PC-9 (cell line): ENCODE measurements around the gene TMEM50B. TPM values are rescaled to one million over a fixed set of nuclear protein-coding genes. Genes with fewer than 3 reads are reported as not detected.

ENCODE experiments used
- BruUV-seq: library from RNA; stranded (reverse); fragments of 400-500 nt; replicated peaks from 2 replicates; lab custom pipeline; 2021; lab: Mats Ljungman, UMichigan
- CTCF ChIA-PET: fragments of 300-600 bp; sonication (Branson Sonifier 250); formaldehyde crosslinking; loops from one replicate; lab custom pipeline; 2022; ENCODE audit warnings: antibody characterized with exemption; lab: Charles Lee
- POLR2A ChIA-PET: fragments of 300-600 bp; sonication (Branson Sonifier 250); formaldehyde crosslinking; loops from one replicate; lab custom pipeline; 2022; ENCODE audit warnings: antibody characterized with exemption; ENCODE audit not compliant: unreplicated experiment; lab: Charles Lee
- DNase-seq, 2 experiments: peaks; one replicate each; pipeline versions ENCODE4 v3.0.0 to v3.0.0-alpha.2; 2015 to 2022; ENCODE audit warnings: mixed read lengths in 1 of 2
- H2AFZ ChIP-seq: fragments of 200-600 bp; sonication (generic); 2 replicates; pipeline ENCODE4 v1.8.1; 2017; ENCODE audit warnings: antibody characterized with exemption
- H3F3A ChIP-seq: fragments of 200-600 bp; sonication (generic); 2 replicates; pipeline ENCODE4 v1.8.1; 2017; ENCODE audit warnings: antibody characterized with exemption, mild to moderate bottlenecking, low read depth; ENCODE audit not compliant: insufficient read depth
- H3K27ac ChIP-seq: fragments of 200-600 bp; sonication (generic); 2 replicates; pipeline ENCODE4 v1.6.1; 2016; ENCODE audit warnings: mixed run types
- H3K27me3 ChIP-seq: fragments of 200-600 bp; sonication (generic); 2 replicates; pipeline ENCODE4 v1.6.1; 2016; ENCODE audit warnings: low read depth, mixed run types; ENCODE audit not compliant: insufficient read depth
- H3K36me3 ChIP-seq: fragments of 200-600 bp; sonication (generic); 2 replicates; pipeline ENCODE4 v1.6.1; 2016; ENCODE audit warnings: low read depth, mixed run types
- H3K4me1 ChIP-seq: fragments of 200-600 bp; sonication (generic); replicated peaks from 2 replicates; pipeline ENCODE4 v1.6.1; 2016; ENCODE audit warnings: mixed run types; ENCODE audit not compliant: insufficient read depth
- H3K4me2 ChIP-seq: fragments of 200-600 bp; sonication (generic); 2 replicates; pipeline ENCODE4 v1.6.1; 2017; ENCODE audit warnings: mixed run types
- H3K4me3 ChIP-seq: fragments of 200-600 bp; sonication (generic); 2 replicates; pipeline ENCODE4 v1.6.1; 2016; ENCODE audit warnings: mixed run types
- H3K79me2 ChIP-seq: fragments of 200-600 bp; sonication (generic); 2 replicates; pipeline ENCODE4 v1.6.1; 2017; ENCODE audit warnings: low read depth, mixed run types
- H3K9me2 ChIP-seq: fragments of 200-600 bp; sonication (generic); 2 replicates; pipeline ENCODE4 v1.8.1; 2017; ENCODE audit warnings: mild to moderate bottlenecking; ENCODE audit not compliant: insufficient read depth
- H3K9me3 ChIP-seq: fragments of 200-600 bp; sonication (generic); 2 replicates; pipeline ENCODE4 v1.8.1; 2016; ENCODE audit warnings: low read depth; ENCODE audit not compliant: insufficient read depth
- H4K20me1 ChIP-seq: fragments of 200-600 bp; sonication (generic); 2 replicates; pipeline ENCODE4 v1.8.1; 2017; ENCODE audit not compliant: insufficient read depth
- EZH2 ChIP-seq: fragments of 200-600 bp; sonication (generic); IDR thresholded peaks from 2 replicates; pipeline ENCODE4 v1.8.0; 2017; ENCODE audit warnings: antibody characterized with exemption, low read depth
- intact Hi-C: fragments of 100-400 bp; cut with micrococcal nuclease; formaldehyde crosslinking; loops from one replicate; pipeline ENCODE4 v1.10.0; 2022; ENCODE audit not compliant: unreplicated experiment
- total RNA-seq: library from RNA; stranded (reverse); gene quantifications from 2 replicates; pipeline ENCODE4 v1.2.3, GENCODE V29; 2021
- TF ChIP-seq, protein P1 (sequence below): fragments of 200-600 bp; sonication (generic); conservative IDR thresholded peaks from 2 replicates; pipeline ENCODE4 v1.6.1; 2017; ENCODE audit warnings: mixed run types, antibody characterized with exemption, mild to moderate bottlenecking, moderate library complexity

The TMEM50B gene
- total RNA-seq, 1 experiment from 2014 or later = 11.7 TPM

DNA sequence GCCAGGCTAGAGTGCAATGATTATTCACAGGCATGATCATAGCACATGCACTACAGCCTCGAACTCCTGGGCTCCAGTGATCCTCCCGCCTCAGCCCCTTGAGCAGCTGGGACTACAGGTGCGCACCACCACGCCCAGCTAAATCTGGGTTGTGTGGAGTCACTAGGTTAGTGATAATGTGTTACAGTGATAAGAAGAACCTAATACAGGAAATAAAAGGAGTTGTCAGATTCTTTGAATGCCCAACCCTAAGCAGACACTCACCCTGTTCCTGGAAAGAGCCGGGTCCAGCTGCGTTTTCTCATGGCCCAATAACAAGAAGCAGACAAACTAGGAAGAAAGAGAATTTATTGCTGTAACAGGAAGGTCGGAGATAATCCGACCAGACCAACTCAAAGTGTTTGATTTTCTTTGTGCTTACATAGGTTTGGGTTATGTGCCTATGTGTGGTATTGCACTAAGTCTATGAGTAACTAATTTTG is 67.8 kb downstream of the TMEM50B start:
- no peaks in the 10 kb centered on the region for H3K4me1 ChIP-seq
- H3K36me3 ChIP-seq = no peaks in the 10 kb centered on the region; the same call in 1 of the 2 replicates
- no peak overlapping the region for H3K4me3 ChIP-seq
- ChIA-PET POLR2A (no interaction called here), CTCF (no interaction called here)
- TF ChIP-seq, protein P1, sequence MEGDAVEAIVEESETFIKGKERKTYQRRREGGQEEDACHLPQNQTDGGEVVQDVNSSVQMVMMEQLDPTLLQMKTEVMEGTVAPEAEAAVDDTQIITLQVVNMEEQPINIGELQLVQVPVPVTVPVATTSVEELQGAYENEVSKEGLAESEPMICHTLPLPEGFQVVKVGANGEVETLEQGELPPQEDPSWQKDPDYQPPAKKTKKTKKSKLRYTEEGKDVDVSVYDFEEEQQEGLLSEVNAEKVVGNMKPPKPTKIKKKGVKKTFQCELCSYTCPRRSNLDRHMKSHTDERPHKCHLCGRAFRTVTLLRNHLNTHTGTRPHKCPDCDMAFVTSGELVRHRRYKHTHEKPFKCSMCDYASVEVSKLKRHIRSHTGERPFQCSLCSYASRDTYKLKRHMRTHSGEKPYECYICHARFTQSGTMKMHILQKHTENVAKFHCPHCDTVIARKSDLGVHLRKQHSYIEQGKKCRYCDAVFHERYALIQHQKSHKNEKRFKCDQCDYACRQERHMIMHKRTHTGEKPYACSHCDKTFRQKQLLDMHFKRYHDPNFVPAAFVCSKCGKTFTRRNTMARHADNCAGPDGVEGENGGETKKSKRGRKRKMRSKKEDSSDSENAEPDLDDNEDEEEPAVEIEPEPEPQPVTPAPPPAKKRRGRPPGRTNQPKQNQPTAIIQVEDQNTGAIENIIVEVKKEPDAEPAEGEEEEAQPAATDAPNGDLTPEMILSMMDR = no peak
- TF ChIP-seq EZH2 = no peak
- H3K9me3 ChIP-seq = no peaks in the 10 kb centered on the region; the same call in 1 of the 2 replicates
- H3K27ac ChIP-seq = no peak overlapping the region
- H4K20me1 ChIP-seq = no peaks in the 10 kb centered on the region; the same call in 1 of the 2 replicates
- no peaks in the 10 kb centered on the region for H3K27me3 ChIP-seq
- H2AFZ ChIP-seq = no peak overlapping the region
- DNase-seq = no peak
- H3K9me2 ChIP-seq = no peaks in the 10 kb centered on the region
- H3K4me2 ChIP-seq = no peak overlapping the region
- no TSS peak for BruUV-seq
- intact Hi-C loops = no loop called here
- no peaks in the 10 kb centered on the region for H3F3A ChIP-seq
- H3K79me2 ChIP-seq = peaks cover 57% of the 10 kb centered on the region

DNA sequence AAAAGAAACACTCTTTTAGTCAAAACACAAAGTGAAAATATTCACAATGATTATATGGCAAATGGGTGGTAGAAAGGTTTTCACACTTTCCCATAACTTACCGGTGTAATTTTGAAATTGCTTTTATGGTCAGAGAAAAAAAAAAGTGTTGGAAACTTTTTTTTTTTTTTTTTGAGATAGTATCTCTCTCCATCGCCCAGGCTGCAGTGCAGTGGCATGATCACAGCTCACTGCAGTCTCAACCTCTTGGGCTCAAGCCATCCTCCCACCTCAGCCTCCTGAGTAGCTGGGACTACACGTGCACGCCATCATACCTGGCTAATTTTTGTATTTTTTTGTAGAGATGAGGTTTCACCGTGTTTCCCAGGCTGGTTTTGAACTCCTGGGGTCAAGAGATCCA is 73.3 kb downstream of the TMEM50B start:
- intact Hi-C loops = no loop called here
- Histone ChIP-seq H4K20me1 (peaks cover 10% of the 10 kb centered on the region; the same call in 1 of the 2 replicates), H3K27ac (no peak overlapping the region), H3K4me2 (no peak overlapping the region), H3F3A (peaks cover 4% of the 10 kb centered on the region; the same call in 1 of the 2 replicates), H3K4me3 (no peak overlapping the region), H3K79me2 (peaks cover 75% of the 10 kb centered on the region), H3K27me3 (no peaks in the 10 kb centered on the region), H3K9me3 (no peaks in the 10 kb centered on the region), H3K4me1 (peaks cover 8% of the 10 kb centered on the region; the same call in 1 of the 2 replicates), H2AFZ (no peak overlapping the region), H3K9me2 (no peaks in the 10 kb centered on the region), H3K36me3 (no peaks in the 10 kb centered on the region; the same call in 1 of the 2 replicates)
- ChIA-PET POLR2A (no interaction called here), CTCF (no interaction called here)
- no TSS peak for BruUV-seq
- TF ChIP-seq, protein P1 = no peak
- TF ChIP-seq EZH2 = no peak
- no peak for DNase-seq

DNA sequence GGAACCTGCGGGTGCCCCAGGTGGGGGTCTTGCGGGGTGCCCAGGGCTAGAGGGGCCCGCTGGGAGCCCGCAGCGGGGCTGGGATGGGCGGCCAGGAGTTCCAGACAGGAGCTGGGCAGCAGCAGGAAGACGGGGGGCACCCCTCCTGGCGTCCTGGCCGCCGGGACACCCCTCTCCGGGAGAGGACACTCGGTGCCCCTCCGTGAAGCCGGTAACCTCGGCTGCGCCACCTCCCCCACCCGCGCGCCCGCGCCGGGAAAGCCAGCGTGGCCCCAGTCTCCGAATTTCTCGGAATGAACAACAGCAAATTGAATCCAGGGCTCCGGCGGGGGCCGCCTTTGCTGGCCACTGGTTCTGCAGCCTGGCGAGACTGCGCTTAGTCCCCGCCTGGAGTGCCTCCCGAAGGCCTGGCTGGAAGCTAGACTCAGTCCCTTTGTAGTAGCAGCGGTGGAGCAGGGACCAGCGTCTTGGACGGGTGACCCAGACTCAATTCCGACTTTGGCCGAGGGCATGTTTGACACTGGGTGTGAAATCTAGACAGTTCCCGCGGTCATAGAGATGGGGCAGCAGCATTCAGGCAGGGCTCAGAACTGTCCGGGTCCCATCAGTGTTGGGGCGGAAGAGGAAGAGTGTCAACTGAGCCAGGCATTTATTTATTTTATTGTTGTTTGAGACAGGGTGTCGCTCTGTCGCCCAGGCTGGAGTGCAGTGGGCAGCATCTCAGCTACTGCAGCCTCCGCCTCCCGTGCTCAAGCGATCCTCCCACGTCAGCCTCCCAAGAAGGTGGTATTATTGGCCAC is 75.8 kb downstream of the TMEM50B start:
- TF ChIP-seq, protein P1 = no peak
- TF ChIP-seq EZH2 = no peak
- CTCF ChIA-PET = no interaction called here
- Histone ChIP-seq H3K36me3 (no peaks in the 10 kb centered on the region; the same call in 1 of the 2 replicates), H3K27me3 (no peaks in the 10 kb centered on the region), H3K4me3 (peak overlapping the region; percentile 65), H2AFZ (peak overlapping the region; percentile 77), H3K4me2 (peak overlapping the region; percentile 85), H3K9me2 (no peaks in the 10 kb centered on the region), H3K27ac (peak overlapping the region; percentile 56), H3K9me3 (no peaks in the 10 kb centered on the region), H3K79me2 (peaks cover 50% of the 10 kb centered on the region), H4K20me1 (peaks cover 10% of the 10 kb centered on the region; the same call in 1 of the 2 replicates), H3K4me1 (peaks cover 8% of the 10 kb centered on the region; the same call in 1 of the 2 replicates), H3F3A (peaks cover 4% of the 10 kb centered on the region; the same call in 1 of the 2 replicates)
- POLR2A ChIA-PET = interaction anchor here (0.7 kb wide), 1 partner anchor 21 kb away, joined by 8 read pairs; no protein-coding TSS in a partner anchor
- TSS peak; percentile 59 for BruUV-seq
- DNase-seq = peak in 1 of 2 experiments; percentile 22
- intact Hi-C loops = loop anchor here (1.0 kb wide), 2 partner anchors 21 to 43 kb away; no protein-coding TSS in a partner anchor
